ENCODE data around the gene CSNK1G3.
"Not testable (repeated sequence)": the region's sequence is repeated elsewhere in the genome, so short reads cannot be mapped to it uniquely, and the experiment has no call there.

Gene CSNK1G3

DNA sequence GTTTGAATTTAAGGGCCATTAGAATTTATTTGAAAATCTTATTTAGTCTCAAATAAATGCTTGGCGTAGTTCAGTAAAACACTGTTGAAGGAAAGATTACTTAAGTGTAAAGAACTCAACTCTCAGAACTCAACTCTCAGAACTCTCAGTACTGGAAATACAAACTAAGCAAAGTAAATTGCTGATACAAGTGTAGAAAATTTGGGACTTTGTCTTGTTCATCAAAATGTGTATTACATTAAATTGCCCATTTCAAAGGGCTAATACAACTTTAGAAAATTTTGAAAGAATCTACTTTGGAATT lies 99.4 kb downstream of the CSNK1G3 start:
- TF ChIP-seq FOXP2 (optimal IDR thresholded peaks at IDR 0.05; ENCODE audit: control extremely low read depth, extremely low read length, insufficient read depth): no peak
- no peak for TF ChIP-seq POLR2AphosphoS5 (IDR thresholded peaks at IDR 0.05; ENCODE audit: borderline replicate concordance, low read depth, low read length)
- no peak for TF ChIP-seq EZH2 (IDR thresholded peaks at IDR 0.05)

DNA sequence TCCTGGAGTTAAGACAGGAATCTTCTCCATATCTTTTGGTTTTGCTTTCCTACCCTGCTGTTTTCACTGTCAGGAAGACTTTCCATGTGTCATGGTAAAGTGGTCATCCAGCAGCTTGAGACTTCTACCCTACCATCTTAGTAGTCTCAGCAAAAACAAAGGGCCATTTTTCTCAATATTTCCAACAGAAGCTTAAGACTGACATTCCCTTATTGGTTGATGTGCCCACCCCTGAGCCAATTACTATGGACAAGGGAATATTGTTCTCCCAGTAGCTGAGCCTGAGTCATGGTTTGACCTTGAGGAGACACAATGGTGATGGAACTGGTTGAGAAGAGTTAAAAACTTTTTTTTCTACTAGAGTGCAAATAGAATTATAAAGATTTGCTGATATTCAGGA lies 105.6 kb downstream of the CSNK1G3 start:
- Histone ChIP-seq H3K27ac (no peak overlapping the region), H3K4me3 (no peak overlapping the region), H3K9me3 (ENCODE audit: low read depth, low read length) (no peaks in the 10 kb centered on the region), H3K36me3 (ENCODE audit: insufficient read depth, low read length) (peaks cover 18% of the 10 kb centered on the region), H3K9ac (ENCODE audit: insufficient read length) (no peak overlapping the region)
- TF ChIP-seq FOXP2 (optimal IDR thresholded peaks at IDR 0.05; ENCODE audit: control extremely low read depth, extremely low read length, insufficient read depth) (no peak), POLR2AphosphoS5 (IDR thresholded peaks at IDR 0.05; ENCODE audit: borderline replicate concordance, low read depth, low read length) (no peak), EZH2 (IDR thresholded peaks at IDR 0.05) (no peak)
- no peak for DNase-seq (ENCODE audit: low read depth, low spot score)

More for the DNA sequence above, 99.4 kb downstream of the CSNK1G3 start:
- no peak overlapping the region for H3K27ac ChIP-seq
- no peak for DNase-seq (ENCODE audit: low read depth, low spot score)
- no peaks in the 10 kb centered on the region for H3K9me3 ChIP-seq (ENCODE audit: low read depth, low read length)
- H3K4me3 ChIP-seq: no peak overlapping the region
- H3K36me3 ChIP-seq (ENCODE audit: insufficient read depth, low read length): peaks cover 22% of the 10 kb centered on the region
- no peak overlapping the region for H3K9ac ChIP-seq (ENCODE audit: insufficient read length)

DNA sequence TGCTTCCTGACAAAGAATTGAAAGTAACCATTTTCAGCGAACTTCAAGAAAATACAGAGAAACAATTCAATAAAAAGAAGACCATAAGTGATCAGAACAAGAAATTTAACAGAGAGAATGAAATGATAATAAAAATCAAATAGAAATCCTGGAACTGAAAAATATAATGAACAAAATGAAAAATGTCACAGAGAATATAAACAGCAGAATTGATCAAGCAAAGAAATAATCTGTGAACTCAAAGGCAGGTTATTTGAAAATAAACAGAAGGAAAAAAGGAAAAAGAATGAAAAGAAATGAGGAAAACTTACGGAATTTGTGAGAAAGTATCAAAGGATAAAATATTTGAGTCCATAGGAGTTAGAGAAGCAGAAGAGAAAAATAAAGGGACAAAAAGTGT lies 114.1 kb downstream of the CSNK1G3 start:
- Histone ChIP-seq H3K4me3 (no peak overlapping the region), H3K27ac (no peak overlapping the region), H3K9me3 (ENCODE audit: low read depth, low read length) (no peaks in the 10 kb centered on the region), H3K36me3 (ENCODE audit: insufficient read depth, low read length) (no peaks in the 10 kb centered on the region), H3K9ac (ENCODE audit: insufficient read length) (no peak overlapping the region)
- DNase-seq (ENCODE audit: low read depth, low spot score): no peak
- no peak for TF ChIP-seq POLR2AphosphoS5 (IDR thresholded peaks at IDR 0.05; ENCODE audit: borderline replicate concordance, low read depth, low read length)
- no peak for TF ChIP-seq FOXP2 (optimal IDR thresholded peaks at IDR 0.05; ENCODE audit: control extremely low read depth, extremely low read length, insufficient read depth)
- no peak for TF ChIP-seq EZH2 (IDR thresholded peaks at IDR 0.05)

DNA sequence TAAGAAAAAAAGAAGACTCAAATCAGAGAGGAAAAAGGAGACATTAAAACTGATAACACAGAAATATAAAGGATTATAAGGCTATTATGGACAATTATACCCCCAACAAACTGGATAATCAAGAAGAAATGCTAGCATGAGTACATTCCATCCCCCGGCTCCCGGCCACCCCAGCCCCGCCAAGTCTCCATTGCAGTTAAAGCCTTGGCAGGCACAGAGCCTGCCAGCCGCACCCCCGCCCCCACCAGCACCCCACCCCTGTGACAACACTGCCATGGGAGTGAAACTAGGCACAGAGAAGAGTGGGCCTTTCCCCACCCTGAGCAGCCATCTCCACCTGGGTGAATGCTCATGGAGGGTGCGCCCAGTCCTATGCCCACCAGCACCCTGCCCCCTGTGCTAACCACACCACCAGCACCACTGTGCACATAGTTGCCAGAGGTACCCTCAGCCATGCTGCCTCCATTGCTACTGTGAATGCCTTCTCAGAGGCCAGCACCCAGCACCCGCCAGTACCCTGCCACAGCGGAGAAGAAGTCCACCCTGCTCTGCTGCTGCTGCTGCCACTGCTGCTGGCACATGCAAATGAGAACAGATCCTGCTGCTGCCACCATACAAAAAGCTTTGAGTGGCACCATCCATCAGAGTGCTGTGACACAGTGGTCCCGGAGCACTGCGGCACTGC lies 117.0 kb downstream of the CSNK1G3 start:
- no peaks in the 10 kb centered on the region for H3K36me3 ChIP-seq (ENCODE audit: insufficient read depth, low read length)
- H3K9me3 ChIP-seq (ENCODE audit: low read depth, low read length): no peaks in the 10 kb centered on the region
- DNase-seq (ENCODE audit: low read depth, low spot score): no peak
- no peak for TF ChIP-seq POLR2AphosphoS5 (IDR thresholded peaks at IDR 0.05; ENCODE audit: borderline replicate concordance, low read depth, low read length)
- TF ChIP-seq EZH2 (IDR thresholded peaks at IDR 0.05): no peak
- TF ChIP-seq FOXP2 (optimal IDR thresholded peaks at IDR 0.05; ENCODE audit: control extremely low read depth, extremely low read length, insufficient read depth): no peak
- no peak overlapping the region for H3K9ac ChIP-seq (ENCODE audit: insufficient read length)
- no peak overlapping the region for H3K4me3 ChIP-seq
- H3K27ac ChIP-seq: no peak overlapping the region

DNA sequence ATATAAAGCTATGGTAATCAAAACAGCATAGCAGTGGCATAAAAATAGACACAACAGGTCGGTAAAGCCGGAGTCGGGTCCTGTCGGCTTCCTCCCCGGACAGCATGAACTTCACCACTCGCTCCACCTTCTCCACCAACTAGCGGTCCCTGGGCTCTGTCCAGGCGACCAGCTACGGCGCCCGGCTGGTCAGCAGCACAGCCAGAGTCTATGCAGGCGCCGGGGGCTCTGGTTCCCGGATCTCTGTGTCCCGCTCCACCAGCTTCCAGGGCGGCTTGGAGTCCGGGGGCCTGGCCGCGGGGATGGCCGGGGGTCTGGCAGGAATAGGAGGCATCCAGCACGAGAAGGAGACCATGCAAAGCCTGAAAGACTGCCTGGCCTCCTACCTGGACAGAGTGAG lies 124.0 kb downstream of the CSNK1G3 start:
- Histone ChIP-seq H3K9me3 (ENCODE audit: low read depth, low read length) (no peaks in the 10 kb centered on the region), H3K27ac (no peak overlapping the region), H3K9ac (ENCODE audit: insufficient read length) (no peak overlapping the region), H3K36me3 (ENCODE audit: insufficient read depth, low read length) (no peaks in the 10 kb centered on the region), H3K4me3 (no peak overlapping the region)
- DNase-seq (ENCODE audit: low read depth, low spot score): no peak
- TF ChIP-seq EZH2 (IDR thresholded peaks at IDR 0.05) (no peak), POLR2AphosphoS5 (IDR thresholded peaks at IDR 0.05; ENCODE audit: borderline replicate concordance, low read depth, low read length) (no peak), FOXP2 (optimal IDR thresholded peaks at IDR 0.05; ENCODE audit: control extremely low read depth, extremely low read length, insufficient read depth) (no peak)

DNA sequence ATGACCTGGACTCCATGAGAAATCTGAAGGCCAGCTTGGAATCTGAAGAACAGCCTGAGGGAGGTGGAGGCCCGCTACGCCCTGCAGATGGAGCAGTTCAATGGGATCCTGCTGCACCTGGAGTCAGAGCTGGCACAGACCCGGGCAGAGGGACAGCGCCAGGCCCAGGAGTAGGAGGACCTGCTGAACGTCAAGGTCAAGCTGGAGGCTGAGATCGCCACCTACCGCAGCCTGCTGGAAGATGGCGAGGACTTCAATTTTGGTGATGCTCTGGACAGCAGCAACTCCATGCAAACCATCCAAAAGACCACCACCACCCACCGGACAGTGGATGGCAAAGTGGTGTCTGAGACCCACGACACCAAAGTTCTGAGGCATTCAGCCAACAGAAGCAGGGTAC lies 125.1 kb downstream of the CSNK1G3 start:
- DNase-seq (ENCODE audit: low read depth, low spot score); H3K9ac ChIP-seq (ENCODE audit: insufficient read length); H3K4me3 ChIP-seq; H3K27ac ChIP-seq; H3K9me3 ChIP-seq (ENCODE audit: low read depth, low read length); H3K36me3 ChIP-seq (ENCODE audit: insufficient read depth, low read length): not testable (repeated sequence)

DNA sequence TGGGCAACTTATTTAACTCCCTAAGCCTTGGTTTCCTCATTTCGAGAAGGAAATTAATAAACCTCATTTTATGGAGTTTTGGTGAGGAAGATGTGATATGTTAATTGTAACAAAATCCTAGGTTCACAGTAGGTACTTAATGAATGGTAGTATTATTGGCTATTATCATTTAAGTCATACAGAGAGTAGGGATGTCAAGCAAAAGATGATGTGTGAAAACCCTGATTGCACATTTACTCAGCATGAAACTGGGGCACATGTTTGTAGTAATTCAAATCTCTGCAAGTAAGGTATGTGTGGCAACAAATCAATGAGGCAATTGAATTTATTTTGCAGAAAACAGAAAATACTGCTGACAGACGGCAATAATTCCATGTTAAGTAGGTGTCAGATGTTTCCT lies 127.3 kb downstream of the CSNK1G3 start:
- Histone ChIP-seq H3K4me3 (no peak overlapping the region), H3K27ac (no peak overlapping the region), H3K9me3 (ENCODE audit: low read depth, low read length) (no peaks in the 10 kb centered on the region), H3K36me3 (ENCODE audit: insufficient read depth, low read length) (no peaks in the 10 kb centered on the region), H3K9ac (ENCODE audit: insufficient read length) (no peak overlapping the region)
- no peak for DNase-seq (ENCODE audit: low read depth, low spot score)
- TF ChIP-seq POLR2AphosphoS5 (IDR thresholded peaks at IDR 0.05; ENCODE audit: borderline replicate concordance, low read depth, low read length) (no peak), EZH2 (IDR thresholded peaks at IDR 0.05) (no peak), FOXP2 (optimal IDR thresholded peaks at IDR 0.05; ENCODE audit: control extremely low read depth, extremely low read length, insufficient read depth) (no peak)

DNA sequence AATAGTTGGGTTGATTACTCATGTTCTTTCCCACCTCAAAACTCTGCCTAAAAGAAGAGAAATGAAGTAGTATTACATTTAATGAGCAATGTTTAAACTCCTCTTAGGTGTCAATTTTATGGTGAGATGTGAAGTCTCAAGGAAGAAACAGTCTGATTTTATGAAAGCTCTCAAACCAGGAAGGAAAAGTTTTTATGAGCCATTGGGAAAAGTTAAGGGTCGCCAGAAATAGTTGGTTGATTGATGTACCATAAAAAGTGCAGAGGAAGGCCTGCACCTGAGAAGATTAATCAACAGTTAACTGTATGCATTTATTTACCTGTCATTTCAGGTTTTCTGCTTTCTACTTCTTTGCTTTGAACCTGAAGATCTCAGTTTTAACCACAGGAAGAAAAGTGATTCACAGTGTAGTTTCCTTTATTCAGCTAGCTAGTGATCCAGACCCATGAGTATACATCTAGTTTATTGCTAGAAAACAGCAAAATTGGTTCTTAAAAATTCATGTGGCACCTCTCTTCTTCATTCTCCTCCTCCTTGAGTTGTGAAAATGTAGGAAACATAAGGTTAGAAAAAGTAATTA lies 133.1 kb downstream of the CSNK1G3 start:
- no peaks in the 10 kb centered on the region for H3K9me3 ChIP-seq (ENCODE audit: low read depth, low read length)
- no peak overlapping the region for H3K9ac ChIP-seq (ENCODE audit: insufficient read length)
- no peak overlapping the region for H3K4me3 ChIP-seq
- DNase-seq (ENCODE audit: low read depth, low spot score): no peak
- TF ChIP-seq EZH2 (IDR thresholded peaks at IDR 0.05): no peak
- TF ChIP-seq POLR2AphosphoS5 (IDR thresholded peaks at IDR 0.05; ENCODE audit: borderline replicate concordance, low read depth, low read length): no peak
- no peak for TF ChIP-seq FOXP2 (optimal IDR thresholded peaks at IDR 0.05; ENCODE audit: control extremely low read depth, extremely low read length, insufficient read depth)
- H3K36me3 ChIP-seq (ENCODE audit: insufficient read depth, low read length): no peaks in the 10 kb centered on the region
- H3K27ac ChIP-seq: no peak overlapping the region

DNA sequence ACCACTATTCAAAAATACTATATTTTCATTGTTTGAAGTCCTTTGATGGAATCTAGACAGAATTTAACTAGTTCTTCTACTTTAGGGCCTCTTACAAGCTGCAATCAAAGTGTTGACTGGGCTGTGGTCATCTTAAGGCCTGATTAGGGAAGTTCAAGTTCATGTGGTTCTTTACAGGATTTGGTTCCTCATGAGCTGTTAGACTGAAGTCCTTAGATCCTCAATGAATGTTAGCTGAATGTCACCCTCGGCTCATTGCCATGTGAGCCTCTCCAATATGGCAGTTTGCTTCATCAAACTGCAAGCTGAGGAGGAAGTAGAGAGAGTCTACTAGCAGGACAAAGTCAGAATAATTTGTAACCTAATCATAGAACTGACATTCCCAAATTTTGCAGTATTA lies 135.1 kb downstream of the CSNK1G3 start:
- Histone ChIP-seq H3K36me3 (ENCODE audit: insufficient read depth, low read length) (no peaks in the 10 kb centered on the region), H3K4me3 (no peak overlapping the region), H3K9me3 (ENCODE audit: low read depth, low read length) (no peaks in the 10 kb centered on the region), H3K9ac (ENCODE audit: insufficient read length) (no peak overlapping the region), H3K27ac (no peak overlapping the region)
- DNase-seq (ENCODE audit: low read depth, low spot score): no peak
- TF ChIP-seq POLR2AphosphoS5 (IDR thresholded peaks at IDR 0.05; ENCODE audit: borderline replicate concordance, low read depth, low read length) (no peak), EZH2 (IDR thresholded peaks at IDR 0.05) (no peak), FOXP2 (optimal IDR thresholded peaks at IDR 0.05; ENCODE audit: control extremely low read depth, extremely low read length, insufficient read depth) (no peak)
